ENCODE results near the gene ARL14EP.

ARL14EP gene

GRCh38 chr11:30322826-30323710, at the start of gene ARL14EP:
Gene ARL14EP (plus strand): TSS chr11:30323104. CDS start chr11:30330949, 7,845 bp downstream.
- DNase-seq = peak; percentile 82 to 86

GRCh38 chr11:30277176-30277575, 45.7 kb upstream of the ARL14EP start:
- no peak for DNase-seq

GRCh38 chr11:30279796-30280195, 43.1 kb upstream of the ARL14EP start:
- no peak for DNase-seq

GRCh38 chr11:30281476-30282288, 41.2 kb upstream of the ARL14EP start:
- no peak for DNase-seq

- no peak for DNase-seq
Measured at GRCh38 chr11:30282289-30282631, 40.6 kb upstream of the ARL14EP start.

- no peak for DNase-seq
Measured at GRCh38 chr11:30284836-30285235, 38.1 kb upstream of the ARL14EP start.

- DNase-seq = no peak
Measured at GRCh38 chr11:30285416-30286121, 37.3 kb upstream of the ARL14EP start.

- DNase-seq = no peak
Measured at GRCh38 chr11:30291331-30291730, 31.6 kb upstream of the ARL14EP start.

- DNase-seq = no peak
Measured at GRCh38 chr11:30292545-30292944, 30.4 kb upstream of the ARL14EP start.

- no peak for DNase-seq
Measured at GRCh38 chr11:30295178-30295885, 27.6 kb upstream of the ARL14EP start.

GRCh38 chr11:30304620-30305019, 18.3 kb upstream of the ARL14EP start:
- no peak for DNase-seq

GRCh38 chr11:30310623-30311022, 12.3 kb upstream of the ARL14EP start:
- no peak for DNase-seq

GRCh38 chr11:30311189-30311588, 11.7 kb upstream of the ARL14EP start:
- DNase-seq = no peak

GRCh38 chr11:30312243-30312642, 10.7 kb upstream of the ARL14EP start:
- DNase-seq = no peak

- no peak for DNase-seq
Measured at GRCh38 chr11:30313580-30313979, 9.3 kb upstream of the ARL14EP start.

GRCh38 chr11:30314625-30315024, 8.3 kb upstream of the ARL14EP start:
- DNase-seq = no peak

GRCh38 chr11:30316237-30316636, 6.7 kb upstream of the ARL14EP start:
- DNase-seq = no peak

- no peak for DNase-seq
Measured at GRCh38 chr11:30317030-30317429, 5.9 kb upstream of the ARL14EP start.

GRCh38 chr11:30321321-30321720, 1.6 kb upstream of the ARL14EP start:
- DNase-seq = no peak

- DNase-seq = no peak
Measured at GRCh38 chr11:30322191-30322590, 713 bp upstream of the ARL14EP start.

GRCh38 chr11:30326114-30326778, 3.3 kb downstream of the ARL14EP start:
- no peak for DNase-seq

- DNase-seq = no peak
Measured at GRCh38 chr11:30326906-30327305, 4.0 kb downstream of the ARL14EP start.
